ENCODE results near the gene IRF2. TPM values are rescaled to one million over a fixed set of nuclear protein-coding genes. Genes with fewer than 3 reads are reported as not detected.

Gene IRF2
- total RNA-seq, 1 donor from 2014 or later = 19.7 TPM

- H3K4me1 Mint-ChIP-seq (ENCODE audit: unreplicated experiment) = peaks cover 35% of the 10 kb centered on the region
- peak overlapping the region; percentile 100 for H3K4me3 Mint-ChIP-seq
- H3K27ac Mint-ChIP-seq = peak overlapping the region; percentile 99
- H3K27me3 Mint-ChIP-seq = no peaks in the 10 kb centered on the region
- TF ChIP-seq, protein P1, sequence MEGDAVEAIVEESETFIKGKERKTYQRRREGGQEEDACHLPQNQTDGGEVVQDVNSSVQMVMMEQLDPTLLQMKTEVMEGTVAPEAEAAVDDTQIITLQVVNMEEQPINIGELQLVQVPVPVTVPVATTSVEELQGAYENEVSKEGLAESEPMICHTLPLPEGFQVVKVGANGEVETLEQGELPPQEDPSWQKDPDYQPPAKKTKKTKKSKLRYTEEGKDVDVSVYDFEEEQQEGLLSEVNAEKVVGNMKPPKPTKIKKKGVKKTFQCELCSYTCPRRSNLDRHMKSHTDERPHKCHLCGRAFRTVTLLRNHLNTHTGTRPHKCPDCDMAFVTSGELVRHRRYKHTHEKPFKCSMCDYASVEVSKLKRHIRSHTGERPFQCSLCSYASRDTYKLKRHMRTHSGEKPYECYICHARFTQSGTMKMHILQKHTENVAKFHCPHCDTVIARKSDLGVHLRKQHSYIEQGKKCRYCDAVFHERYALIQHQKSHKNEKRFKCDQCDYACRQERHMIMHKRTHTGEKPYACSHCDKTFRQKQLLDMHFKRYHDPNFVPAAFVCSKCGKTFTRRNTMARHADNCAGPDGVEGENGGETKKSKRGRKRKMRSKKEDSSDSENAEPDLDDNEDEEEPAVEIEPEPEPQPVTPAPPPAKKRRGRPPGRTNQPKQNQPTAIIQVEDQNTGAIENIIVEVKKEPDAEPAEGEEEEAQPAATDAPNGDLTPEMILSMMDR (conservative IDR thresholded peaks at IDR 0.05) = no peak
- no peaks in the 10 kb centered on the region for H3K9me3 Mint-ChIP-seq
- no peak for DNase-seq (ENCODE audit: extremely low spot score, unreplicated experiment)
- no peaks in the 10 kb centered on the region for H3K36me3 Mint-ChIP-seq
Measured at GRCh38 chr4:184473499-184474262, 669 bp downstream of the IRF2 start.

DNA sequence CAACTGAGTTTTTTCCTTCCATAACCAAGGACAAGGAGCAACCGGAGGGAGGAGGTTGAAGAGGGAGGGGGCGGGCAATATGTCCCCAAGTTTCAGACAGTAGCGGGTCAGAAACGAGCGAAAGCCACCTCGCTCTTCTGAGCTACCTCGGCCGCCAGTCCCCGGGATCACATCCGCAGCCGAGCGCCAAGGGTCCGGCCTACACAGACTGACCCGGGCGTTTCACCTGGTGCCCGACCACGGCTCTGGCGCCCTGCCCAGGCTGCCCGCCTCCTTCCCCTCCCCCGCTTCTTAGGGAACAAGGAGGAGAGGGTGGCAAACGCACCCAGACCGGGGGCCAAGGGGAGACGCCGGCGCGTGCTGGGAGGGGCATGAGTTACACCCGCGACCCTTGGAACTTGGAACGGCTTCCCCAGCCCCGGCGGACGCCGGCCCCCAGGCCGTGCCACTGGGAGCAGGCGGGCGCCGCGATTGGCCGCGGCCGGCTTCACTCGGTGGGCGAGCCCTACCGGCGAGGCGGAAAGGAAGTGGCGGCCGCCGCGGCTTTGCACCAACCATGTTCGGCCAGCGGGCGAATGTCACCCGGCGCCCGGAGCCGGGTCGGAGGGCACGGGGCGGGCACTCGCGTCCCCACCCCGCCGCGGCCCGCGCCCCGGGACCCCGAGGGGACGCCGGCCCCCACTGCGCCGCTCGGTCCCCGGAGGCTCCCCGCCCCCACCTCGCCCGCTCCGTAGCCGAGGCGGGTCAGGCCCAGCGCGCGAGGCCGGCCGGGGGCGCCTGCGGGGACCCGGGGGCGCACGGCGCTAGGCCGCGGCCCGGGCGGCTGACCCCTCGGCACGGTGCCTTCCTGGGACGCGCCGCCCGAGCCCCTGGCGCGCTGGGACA lies 1.5 kb downstream of the IRF2 start:
- no peaks in the 10 kb centered on the region for H3K36me3 Mint-ChIP-seq
- peak; percentile 81 for DNase-seq (ENCODE audit: extremely low spot score, unreplicated experiment)
- H3K27ac Mint-ChIP-seq = peak overlapping the region; percentile 94
- TF ChIP-seq, protein P1 (conservative IDR thresholded peaks at IDR 0.05) = no peak
- peaks cover 32% of the 10 kb centered on the region for H3K4me1 Mint-ChIP-seq (ENCODE audit: unreplicated experiment)
- H3K4me3 Mint-ChIP-seq = peak overlapping the region; percentile 93
- no peaks in the 10 kb centered on the region for H3K9me3 Mint-ChIP-seq
- no peaks in the 10 kb centered on the region for H3K27me3 Mint-ChIP-seq

GRCh38 chr4:184471881-184472613 lies 2.3 kb downstream of the IRF2 start:
- Mint-ChIP-seq H3K9me3 (no peaks in the 10 kb centered on the region), H3K4me1 (ENCODE audit: unreplicated experiment) (peaks cover 30% of the 10 kb centered on the region), H3K27me3 (no peaks in the 10 kb centered on the region), H3K36me3 (peaks cover 6% of the 10 kb centered on the region), H3K27ac (peak overlapping the region; percentile 94), H3K4me3 (peak overlapping the region; percentile 93)
- DNase-seq (ENCODE audit: extremely low spot score, unreplicated experiment) = no peak
- TF ChIP-seq, protein P1 (conservative IDR thresholded peaks at IDR 0.05) = no peak

GRCh38 chr4:184470785-184471110 lies 3.6 kb downstream of the IRF2 start:
- Mint-ChIP-seq H3K27ac (no peak overlapping the region), H3K36me3 (peaks cover 7% of the 10 kb centered on the region), H3K4me1 (ENCODE audit: unreplicated experiment) (peaks cover 22% of the 10 kb centered on the region), H3K9me3 (no peaks in the 10 kb centered on the region), H3K4me3 (no peak overlapping the region), H3K27me3 (no peaks in the 10 kb centered on the region)
- TF ChIP-seq, protein P1 (conservative IDR thresholded peaks at IDR 0.05) = no peak
- no peak for DNase-seq (ENCODE audit: extremely low spot score, unreplicated experiment)

GRCh38 chr4:184466634-184467033 lies 7.7 kb downstream of the IRF2 start:
- Mint-ChIP-seq H3K27me3 (no peaks in the 10 kb centered on the region), H3K4me1 (ENCODE audit: unreplicated experiment) (peaks cover 15% of the 10 kb centered on the region), H3K36me3 (peaks cover 16% of the 10 kb centered on the region), H3K9me3 (no peaks in the 10 kb centered on the region), H3K27ac (no peak overlapping the region), H3K4me3 (no peak overlapping the region)
- no peak for DNase-seq (ENCODE audit: extremely low spot score, unreplicated experiment)
- TF ChIP-seq, protein P1 (conservative IDR thresholded peaks at IDR 0.05) = no peak

Measured in type B pancreatic cell (in vitro differentiated cells).